Prostate gland (tissue), 2 donors: Measurements from ENCODE around the gene DSCAM. TPM values are rescaled to one million over a fixed set of nuclear protein-coding genes. Genes with fewer than 3 reads are reported as not detected.
"Not testable (repeated sequence)": the region's sequence is repeated elsewhere in the genome, so short reads cannot be mapped to it uniquely, and the experiment has no call there.

Experiments
- DNase-seq: peaks from one replicate; pipeline ENCODE4 v3.0.0-alpha.2; 2019; ENCODE audit warnings: low spot score
- H3K27ac ChIP-seq, 2 donors: fragments of 200-600 bp; sonication (generic); 2 replicates each; pipeline ENCODE4 v1.5.1; 2017 to 2019
- H3K27me3 ChIP-seq: fragments of 200-600 bp; sonication (generic); replicated peaks from 2 replicates; pipeline ENCODE4 v1.5.1; 2019; ENCODE audit not compliant: insufficient read depth
- H3K36me3 ChIP-seq, 2 donors: fragments of 200-600 bp; sonication (generic); 1 replicate in 1 of 2; 2 replicates in 1 of 2; pipeline versions ENCODE4 v1.5.1 to v1.8.1; 2017 to 2019
- H3K4me1 ChIP-seq: fragments of 200-600 bp; sonication (generic); replicated peaks from 2 replicates; pipeline ENCODE4 v1.5.1; 2019
- H3K4me3 ChIP-seq, 2 donors: fragments of 200-600 bp; sonication (generic); 2 replicates each; pipeline ENCODE4 v1.5.1; 2017 to 2019
- H3K9me3 ChIP-seq: fragments of 200-600 bp; sonication (generic); 2 replicates; pipeline ENCODE4 v1.5.1; 2017
- CTCF ChIP-seq, 4 experiments: fragments of 200-600 bp in 2 of 4; fragments of 450-650 bp in 2 of 4; sonication (generic) in 2 of 4; IDR thresholded peaks; 1 replicate in 3 of 4; 2 replicates in 1 of 4; pipeline ENCODE4 v1.5.1; 2016 to 2019; ENCODE audit warnings: antibody characterized with exemption in 4 of 4, mild to moderate bottlenecking in 2 of 4, moderate library complexity in 2 of 4
- POLR2A ChIP-seq: fragments of 450-650 bp; IDR thresholded peaks from one replicate; pipeline ENCODE4 v1.6.1; 2016; ENCODE audit warnings: antibody characterized with exemption, mild to moderate bottlenecking
- POLR2AphosphoS5 ChIP-seq: sonication (generic); formaldehyde crosslinking; IDR thresholded peaks from one replicate; pipeline ENCODE4 v1.6.1; 2017; ENCODE audit warnings: antibody characterized with exemption
- WGBS: methylation state at CpG from one replicate; pipeline ENCODE4 v1.1.5; 2018; 5-methylcytosine and 5-hydroxymethylcytosine counted together
- intact Hi-C: fragments of 100-400 bp; cut with DNase I; formaldehyde crosslinking; loops from one replicate; pipeline ENCODE4 v1.14.2; 2022
- total RNA-seq, 2 donors: library from RNA; depleted of rRNA; stranded (reverse); fragments of >200 nt; gene quantifications; one replicate each; pipeline ENCODE4 v1.1.0, GENCODE V29; 2016

Gene DSCAM
- total RNA-seq, 2 donors from 2014 or later: under 0.01 to 1.6 TPM

GRCh38 chr21:40447016-40447415 lies 399.9 kb downstream of the DSCAM start:
- H3K27me3 ChIP-seq: no peaks in the 10 kb centered on the region
- H3K36me3 ChIP-seq: no peaks in the 10 kb centered on the region
- DNase-seq: no peak
- no peaks in the 10 kb centered on the region for H3K9me3 ChIP-seq
- WGBS: 72% methylated on average over 2 of the region's 2 CpGs
- H3K27ac ChIP-seq: no peak overlapping the region
- H3K4me1 ChIP-seq: no peaks in the 10 kb centered on the region
- H3K4me3 ChIP-seq: no peak overlapping the region
- TF ChIP-seq POLR2A (no peak), POLR2AphosphoS5 (no peak), CTCF (IDR thresholded peaks at IDR 0.05) (no peak)
- intact Hi-C loops: no loop called here

- TF ChIP-seq CTCF (IDR thresholded peaks at IDR 0.05): no peak
- no peak for TF ChIP-seq POLR2AphosphoS5
- TF ChIP-seq POLR2A: no peak
- no peaks in the 10 kb centered on the region for H3K36me3 ChIP-seq
- H3K4me3 ChIP-seq: no peak overlapping the region
- WGBS: 23% methylated on average over 2 of the region's 2 CpGs
- H3K9me3 ChIP-seq: no peaks in the 10 kb centered on the region
- DNase-seq: no peak
- no peaks in the 10 kb centered on the region for H3K4me1 ChIP-seq
- no peaks in the 10 kb centered on the region for H3K27me3 ChIP-seq
- intact Hi-C loops: no loop called here
- no peak overlapping the region for H3K27ac ChIP-seq
Measured at GRCh38 chr21:40445349-40445921, 401.5 kb downstream of the DSCAM start.

GRCh38 chr21:40439581-40439980 lies 407.4 kb downstream of the DSCAM start:
- H3K27ac ChIP-seq, H3K4me1 ChIP-seq, H3K36me3 ChIP-seq, DNase-seq, H3K9me3 ChIP-seq, H3K27me3 ChIP-seq, H3K4me3 ChIP-seq, intact Hi-C loops: not testable (repeated sequence)
- 35% methylated on average over 2 of the region's 2 CpGs for WGBS

GRCh38 chr21:40438616-40439015 lies 408.3 kb downstream of the DSCAM start:
- H3K27ac ChIP-seq: no peak overlapping the region
- WGBS: 78% methylated on average over 3 of the region's 3 CpGs
- intact Hi-C loops: no loop called here

GRCh38 chr21:40436261-40436660 lies 410.7 kb downstream of the DSCAM start:
- TF ChIP-seq POLR2AphosphoS5: no peak
- no peak for TF ChIP-seq CTCF (IDR thresholded peaks at IDR 0.05)
- TF ChIP-seq POLR2A: no peak
- Histone ChIP-seq H3K27me3 (no peaks in the 10 kb centered on the region), H3K27ac (no peak overlapping the region), H3K4me1 (no peaks in the 10 kb centered on the region), H3K36me3 (no peaks in the 10 kb centered on the region), H3K9me3 (no peaks in the 10 kb centered on the region), H3K4me3 (no peak overlapping the region)
- intact Hi-C loops: no loop called here
- DNase-seq: no peak
- 84% methylated on average over 1 of the region's 1 CpG for WGBS

More at GRCh38 chr21:40438616-40439015, 408.3 kb downstream of the DSCAM start:
- DNase-seq: no peak
- Histone ChIP-seq H3K27me3 (no peaks in the 10 kb centered on the region), H3K9me3 (no peaks in the 10 kb centered on the region), H3K4me1 (no peaks in the 10 kb centered on the region), H3K4me3 (no peak overlapping the region), H3K36me3 (no peaks in the 10 kb centered on the region)
- TF ChIP-seq POLR2A: no peak
- no peak for TF ChIP-seq CTCF (IDR thresholded peaks at IDR 0.05)
- TF ChIP-seq POLR2AphosphoS5: no peak
